HepG2 (cell line): ENCODE measurements around the gene WFDC12. TPM values are rescaled to one million over a fixed set of nuclear protein-coding genes. Genes with fewer than 3 reads are reported as not detected.

Experiments used
- ATAC-seq: fragments of 200-7000 bp; cut with Tn5 transposase; 3 replicates; pipeline ENCODE4 v1.9.1; 2020; ENCODE audit warnings: mild to moderate bottlenecking, moderate library complexity
- BruUV-seq: library from RNA; stranded (reverse); fragments of 400-500 nt; replicated peaks from 2 replicates; lab custom pipeline; 2021; lab: Mats Ljungman, UMichigan
- CTCF ChIA-PET: fragments of 300-600 bp; formaldehyde crosslinking; extraction: SDS; loops from one replicate; lab custom pipeline; 2021; ENCODE audit warnings: low total read pairs, inconsistent platforms, low intra/inter-chr PET ratio; lab: Yijun Ruan, JAX
- POLR2A ChIA-PET: fragments of 350-600 bp; sonication (Branson Sonifier 250); formaldehyde crosslinking; loops from one replicate; lab custom pipeline; 2020; ENCODE audit warnings: antibody characterized with exemption, inconsistent platforms; lab: Yijun Ruan, JAX
- DNase-seq: peaks from one replicate; pipeline ENCODE4 v3.0.0-alpha.2; 2015; ENCODE audit warnings: low spot score
- FAIRE-seq: peaks from 3 replicates; lab custom pipeline; 2011; peaks lifted over from hg19 to GRCh38; lab: Jason Lieb, UNC
- H2AFZ ChIP-seq: one replicate; pipeline ENCODE4 v1.6.1; 2011; ENCODE audit warnings: low read length, inconsistent platforms
- H3K27ac ChIP-seq: fragments of 300-600 bp; 3 replicates; pipeline ENCODE4 v1.8.0; 2011; ENCODE audit warnings: mixed run types, mild to moderate bottlenecking, mixed read lengths, low read length, inconsistent platforms; ENCODE audit not compliant: insufficient read depth; ENCODE audit errors: extremely low read length
- H3K27me3 ChIP-seq, 2 experiments: fragments of 200-600 bp in 1 of 2; 2 replicates in 1 of 2; 3 replicates in 1 of 2; pipeline versions ENCODE4 v1.6.0 to v1.8.0; 2011; ENCODE audit warnings: low read length in 2 of 2, mild to moderate bottlenecking in 2 of 2, moderate library complexity in 2 of 2, inconsistent platforms in 1 of 2; ENCODE audit not compliant: insufficient read depth in 2 of 2, control insufficient read depth in 1 of 2
- H3K36me3 ChIP-seq, 2 experiments: fragments of 200-600 bp in 1 of 2; replicated peaks in 1 of 2; 2 replicates in 1 of 2; 3 replicates in 1 of 2; pipeline versions ENCODE4 v1.5.1 to v1.8.0; 2011; ENCODE audit warnings: low read length in 2 of 2, inconsistent platforms in 1 of 2; ENCODE audit not compliant: insufficient read depth in 2 of 2, control insufficient read depth in 1 of 2
- H3K4me1 ChIP-seq: 2 replicates; pipeline ENCODE4 v1.5.1; 2012; ENCODE audit warnings: low read length, inconsistent platforms; ENCODE audit not compliant: insufficient read depth
- H3K4me2 ChIP-seq: 2 replicates; pipeline ENCODE4 v1.6.0; 2011; ENCODE audit warnings: low read depth, low read length, inconsistent platforms
- H3K4me3 ChIP-seq, 3 experiments: fragments of 200-600 bp in 1 of 3; sonication (generic), shearing (Covaris generic) in 1 of 3; replicated peaks in 1 of 3; 2 replicates each; pipeline ENCODE4 v1.5.1; 2011 to 2016; ENCODE audit warnings: low read length in 3 of 3, inconsistent platforms in 2 of 3, low read depth in 2 of 3, mild to moderate bottlenecking in 2 of 3, control low read depth in 1 of 3, mixed read lengths in 1 of 3; ENCODE audit not compliant: insufficient read depth in 1 of 3
- H3K79me2 ChIP-seq: one replicate; pipeline ENCODE4 v1.6.1; 2011; ENCODE audit warnings: low read length, inconsistent platforms; ENCODE audit not compliant: insufficient read depth
- H3K9ac ChIP-seq: 2 replicates; pipeline ENCODE4 v1.6.0; 2011; ENCODE audit warnings: mild to moderate bottlenecking, low read depth, low read length, inconsistent platforms; ENCODE audit not compliant: insufficient read depth
- H3K9me3 ChIP-seq: 2 replicates; pipeline ENCODE4 v1.5.1; 2012; ENCODE audit warnings: mild to moderate bottlenecking, low read length
- H4K20me1 ChIP-seq: 2 replicates; pipeline ENCODE4 v1.6.0; 2011; ENCODE audit warnings: inconsistent platforms, mild to moderate bottlenecking, low read length, moderate library complexity; ENCODE audit not compliant: insufficient read depth
- ADNP ChIP-seq: sonication (generic); formaldehyde crosslinking; IDR thresholded peaks from 2 replicates; pipeline ENCODE4 v1.4.0; 2020; ENCODE audit warnings: missing genetic modification reagents
- AGO1 ChIP-seq: fragments of 200-400 bp; formaldehyde crosslinking; IDR thresholded peaks from 2 replicates; pipeline ENCODE4 v1.6.1; 2017; ENCODE audit warnings: mild to moderate bottlenecking, low read depth, low read length, moderate library complexity; ENCODE audit not compliant: poor library complexity, severe bottlenecking
- BCL6 ChIP-seq: IDR thresholded peaks from 2 replicates; pipeline ENCODE4 v1.6.1; 2016; ENCODE audit warnings: missing genetic modification reagents, missing compliant biosample characterization
- CREBL2 ChIP-seq: sonication (generic); formaldehyde crosslinking; IDR thresholded peaks from 2 replicates; pipeline ENCODE4 v1.8.1; 2023; ENCODE audit warnings: missing genetic modification reagents, mild to moderate bottlenecking, borderline replicate concordance
- HDAC6 ChIP-seq: fragments of 200-600 bp; sonication (generic); IDR thresholded peaks from 2 replicates; pipeline ENCODE4 v1.7.0; 2017; ENCODE audit warnings: mild to moderate bottlenecking, antibody characterized with exemption, low read length, low read depth
- HNRNPK ChIP-seq: fragments of 200-400 bp; formaldehyde crosslinking; IDR thresholded peaks from 2 replicates; pipeline ENCODE4 v1.6.1; 2018; ENCODE audit warnings: low read length, low read depth, moderate library complexity, mild to moderate bottlenecking; ENCODE audit not compliant: poor library complexity, severe bottlenecking
- PITX1 ChIP-seq: sonication (generic); formaldehyde crosslinking; IDR thresholded peaks from 2 replicates; pipeline ENCODE4 v1.5.1; 2020; ENCODE audit warnings: mild to moderate bottlenecking, missing genetic modification reagents
- RERE ChIP-seq: IDR thresholded peaks from 2 replicates; pipeline ENCODE4 v1.6.1; 2016; ENCODE audit warnings: low read depth, missing genetic modification reagents, missing compliant biosample characterization
- TCF7L2 ChIP-seq: IDR thresholded peaks from 2 replicates; pipeline ENCODE4 v1.6.1; 2011; ENCODE audit warnings: mild to moderate bottlenecking, low read depth, low read length, moderate library complexity
- ZFP36L2 ChIP-seq: sonication (generic); formaldehyde crosslinking; IDR thresholded peaks from 2 replicates; pipeline ENCODE4 v1.4.0; 2020; ENCODE audit warnings: missing genetic modification reagents
- ZFP37 ChIP-seq: sonication (generic); formaldehyde crosslinking; IDR thresholded peaks from 2 replicates; pipeline ENCODE4 v1.4.0; 2020; ENCODE audit warnings: missing genetic modification reagents, borderline replicate concordance
- ZNF225 ChIP-seq: sonication (generic); formaldehyde crosslinking; IDR thresholded peaks from 2 replicates; pipeline ENCODE4 v1.4.0; 2020; ENCODE audit warnings: mild to moderate bottlenecking, missing genetic modification reagents
- ZNF569 ChIP-seq: sonication (generic); formaldehyde crosslinking; IDR thresholded peaks from 2 replicates; pipeline ENCODE4 v1.5.0; 2020; ENCODE audit warnings: mild to moderate bottlenecking, missing genetic modification reagents, moderate library complexity, borderline replicate concordance
- ZNF574 ChIP-seq: sonication (generic); formaldehyde crosslinking; IDR thresholded peaks from 2 replicates; pipeline ENCODE4 v1.4.0; 2020; ENCODE audit warnings: missing genetic modification reagents
- WGBS: methylation state at CpG from one replicate; pipeline ENCODE4 v1.1.6; 2017; ENCODE audit warnings: low lambda C conversion rate; 5-methylcytosine and 5-hydroxymethylcytosine counted together
- in situ Hi-C: cut with HindIII; loops from 2 replicates; pipeline ENCODE4 v1.10.0; 2017; ENCODE audit warnings: low pct_unique_long_range_greater_than_20kb; ENCODE audit not compliant: extremely low pct_ligation_motif_present
- intact Hi-C: fragments of 100-400 bp; cut with micrococcal nuclease; formaldehyde crosslinking; loops from one replicate; pipeline ENCODE4 v1.10.0; 2022; ENCODE audit not compliant: unreplicated experiment
- polyA plus RNA-seq, 8 experiments: library from polyadenylated mRNA; depleted of rRNA in 3 of 8; stranded (reverse) in 7 of 8; unstranded in 1 of 8; fragments of >200 nt; fragmentation: Illumina TruSeq in 4 of 8; extraction: Trizol in 4 of 8; gene quantifications; 2 replicates each; pipeline versions ENCODE4 v1.2.1 to v1.2.3, GENCODE V29; 2011 to 2016; ENCODE audit warnings: low read depth in 4 of 8, missing spikeins in 1 of 8, mixed read lengths in 1 of 8; ENCODE audit not compliant: insufficient read depth in 1 of 8
- total RNA-seq, 5 experiments: library from RNA; depleted of rRNA; stranded (reverse); fragments of >200 nt; fragmentation: Illumina TruSeq; extraction: Trizol; gene quantifications; 2 replicates each; pipeline ENCODE4 v1.2.3, GENCODE V29; 2016; ENCODE audit warnings: low read depth in 1 of 5

WFDC12 gene
- total and polyA plus RNA-seq, 2 of the 13 experiments (the other 11 are each of a cell fraction or from before 2014, with no cell fraction given) = not detected

- TF ChIP-seq CREBL2 (CRISPR knock-in tag) = no peak
- TF ChIP-seq AGO1 = no peak
- no peak for TF ChIP-seq ZFP36L2 (CRISPR knock-in tag)
- no peak for TF ChIP-seq RERE
- no peak for TF ChIP-seq HDAC6
These were observed 11.5 kb downstream of the WFDC12 start (continued) for GRCh38 chr20:45112754-45113153.

- peak overlapping the region in 1 of 3 experiments; percentile 3; a peak in 1 of 6 replicates for H3K4me3 ChIP-seq
- no peaks in the 10 kb centered on the region for H3K36me3 ChIP-seq
- in situ Hi-C loops = no loop called here
- BruUV-seq = no TSS peak
- H3K27ac ChIP-seq = no peak overlapping the region
- DNase-seq (peak; percentile 56), FAIRE-seq (no peak), ATAC-seq (peak; percentile 60)
- H3K4me1 ChIP-seq = peaks cover 10% of the 10 kb centered on the region
- peaks cover 10 to 35% of the 10 kb centered on the region in 2 experiments; a peak in 2 of 5 replicates for H3K27me3 ChIP-seq
- intact Hi-C loops = loop anchor here (1.0 to 5.0 kb wide), 2 partner anchors 68 to 100 kb away; no protein-coding TSS in a partner anchor
- H3K9me3 ChIP-seq = no peaks in the 10 kb centered on the region
- ChIA-PET CTCF (interaction anchor here (1.3 to 2.1 kb wide), 3 partner anchors 31 to 100 kb away, joined by 3 to 20 read pairs (median 8); no protein-coding TSS in a partner anchor), POLR2A (interaction anchor here (0.8 kb wide), 1 partner anchor 171 kb away, joined by 3 read pairs; no protein-coding TSS in a partner anchor)
- WGBS = 9% methylated on average over 16 of the region's 17 CpGs
- no peak overlapping the region for H3K9ac ChIP-seq
- H2AFZ ChIP-seq = no peak overlapping the region
- H3K79me2 ChIP-seq = no peaks in the 10 kb centered on the region
- no peaks in the 10 kb centered on the region for H4K20me1 ChIP-seq
- peak overlapping the region; percentile 5; the same call in 1 of the 2 replicates for H3K4me2 ChIP-seq
- no peak for TF ChIP-seq ADNP (CRISPR knock-in tag)
- no peak for TF ChIP-seq TCF7L2
- no peak for TF ChIP-seq ZNF574
- TF ChIP-seq ZNF225 (CRISPR knock-in tag) = peak; percentile 64; the same call in 1 of the 2 replicates
- no peak for TF ChIP-seq ZFP37
- TF ChIP-seq PITX1 (CRISPR knock-in tag) = peak; percentile 17; the same call in 1 of the 2 replicates
- TF ChIP-seq BCL6 (CRISPR knock-in tag) = no peak
- TF ChIP-seq ZNF569 = no peak
- peak; percentile 35 for TF ChIP-seq HNRNPK
These were observed 12.3 kb downstream of the WFDC12 start for GRCh38 chr20:45111799-45112471.
